ENCODE measurements around the gene SELENOS. TPM values are rescaled to one million over a fixed set of nuclear protein-coding genes. Genes with fewer than 3 reads are reported as not detected.

SELENOS gene
- total RNA-seq, 2 donors from 2014 or later: 42.9 to 44.8 TPM

- no peak for ATAC-seq (replicated peaks in 1 of 2)
- H3K36me3 Mint-ChIP-seq (ENCODE audit: insufficient read depth in 2 of 2): peaks cover 0 to 3% of the 10 kb centered on the region in 2 donors
- no peak overlapping the region for H3K27ac Mint-ChIP-seq
- H3K4me3 Mint-ChIP-seq: no peak overlapping the region
- H3K9me3 Mint-ChIP-seq: no peaks in the 10 kb centered on the region
- peaks cover 7% of the 10 kb centered on the region for H3K27me3 Mint-ChIP-seq (ENCODE audit: low read depth)
- no peak for DNase-seq
- peaks cover 13% of the 10 kb centered on the region for H3K4me1 Mint-ChIP-seq (ENCODE audit: low read depth)
Observed at GRCh38 chr15:101317336-101317872, 40.1 kb upstream of the SELENOS start.

GRCh38 chr15:101316529-101316928 is 39.2 kb upstream of the SELENOS start:
- H3K4me1 Mint-ChIP-seq (ENCODE audit: low read depth): peaks cover 13% of the 10 kb centered on the region
- ATAC-seq (replicated peaks in 1 of 2): no peak

GRCh38 chr15:101315736-101316135 is 38.5 kb upstream of the SELENOS start:
- H3K36me3 Mint-ChIP-seq (ENCODE audit: insufficient read depth in 2 of 2): no peaks in the 10 kb centered on the region
- no peak overlapping the region for H3K27ac Mint-ChIP-seq
- H3K27me3 Mint-ChIP-seq (ENCODE audit: low read depth): peaks cover 7% of the 10 kb centered on the region
- no peak overlapping the region for H3K4me3 Mint-ChIP-seq
- DNase-seq (no peak), ATAC-seq (replicated peaks in 1 of 2) (no peak)
- H3K4me1 Mint-ChIP-seq (ENCODE audit: low read depth): peaks cover 7% of the 10 kb centered on the region
- no peaks in the 10 kb centered on the region for H3K9me3 Mint-ChIP-seq

More at GRCh38 chr15:101316529-101316928, 39.2 kb upstream of the SELENOS start:
- DNase-seq: no peak
- H3K27me3 Mint-ChIP-seq (ENCODE audit: low read depth): peaks cover 7% of the 10 kb centered on the region
- no peak overlapping the region for H3K27ac Mint-ChIP-seq
- H3K4me3 Mint-ChIP-seq: no peak overlapping the region
- no peaks in the 10 kb centered on the region for H3K9me3 Mint-ChIP-seq
- peaks cover 0 to 3% of the 10 kb centered on the region in 2 donors for H3K36me3 Mint-ChIP-seq (ENCODE audit: insufficient read depth in 2 of 2)

GRCh38 chr15:101314336-101315125 is 37.2 kb upstream of the SELENOS start:
- ATAC-seq (replicated peaks in 1 of 2): no peak
- Mint-ChIP-seq H3K4me3 (no peak overlapping the region), H3K27ac (no peak overlapping the region), H3K4me1 (ENCODE audit: low read depth) (no peaks in the 10 kb centered on the region), H3K9me3 (no peaks in the 10 kb centered on the region), H3K36me3 (ENCODE audit: insufficient read depth in 2 of 2) (no peaks in the 10 kb centered on the region), H3K27me3 (ENCODE audit: low read depth) (peaks cover 7% of the 10 kb centered on the region)
- DNase-seq: no peak

- H3K4me3 Mint-ChIP-seq: no peak overlapping the region
- no peaks in the 10 kb centered on the region for H3K9me3 Mint-ChIP-seq
- no peaks in the 10 kb centered on the region for H3K36me3 Mint-ChIP-seq (ENCODE audit: insufficient read depth in 2 of 2)
- H3K4me1 Mint-ChIP-seq (ENCODE audit: low read depth): no peaks in the 10 kb centered on the region
- no peaks in the 10 kb centered on the region for H3K27me3 Mint-ChIP-seq (ENCODE audit: low read depth)
- ATAC-seq (replicated peaks in 1 of 2): no peak
- no peak for DNase-seq
- H3K27ac Mint-ChIP-seq: no peak overlapping the region
Observed at GRCh38 chr15:101313041-101313761, 35.9 kb upstream of the SELENOS start.

GRCh38 chr15:101310508-101310907 is 33.2 kb upstream of the SELENOS start:
- DNase-seq (no peak), ATAC-seq (replicated peaks in 1 of 2) (no peak)
- H3K4me3 Mint-ChIP-seq: no peak overlapping the region
- H3K9me3 Mint-ChIP-seq: no peaks in the 10 kb centered on the region
- no peaks in the 10 kb centered on the region for H3K36me3 Mint-ChIP-seq (ENCODE audit: insufficient read depth in 2 of 2)
- no peaks in the 10 kb centered on the region for H3K27me3 Mint-ChIP-seq (ENCODE audit: low read depth)
- no peak overlapping the region for H3K27ac Mint-ChIP-seq
- no peaks in the 10 kb centered on the region for H3K4me1 Mint-ChIP-seq (ENCODE audit: low read depth)

GRCh38 chr15:101310161-101310480 is 32.8 kb upstream of the SELENOS start:
- Mint-ChIP-seq H3K27ac (no peak overlapping the region), H3K4me1 (ENCODE audit: low read depth) (no peaks in the 10 kb centered on the region), H3K27me3 (ENCODE audit: low read depth) (no peaks in the 10 kb centered on the region), H3K36me3 (ENCODE audit: insufficient read depth in 2 of 2) (no peaks in the 10 kb centered on the region), H3K9me3 (no peaks in the 10 kb centered on the region), H3K4me3 (no peak overlapping the region)
- DNase-seq (no peak), ATAC-seq (replicated peaks in 1 of 2) (no peak)

GRCh38 chr15:101309436-101310160 is 32.3 kb upstream of the SELENOS start:
- no peaks in the 10 kb centered on the region for H3K27me3 Mint-ChIP-seq (ENCODE audit: low read depth)
- ATAC-seq (replicated peaks in 1 of 2): no peak
- H3K27ac Mint-ChIP-seq: no peak overlapping the region
- no peak for DNase-seq
- no peaks in the 10 kb centered on the region for H3K4me1 Mint-ChIP-seq (ENCODE audit: low read depth)
- H3K4me3 Mint-ChIP-seq: no peak overlapping the region
- H3K9me3 Mint-ChIP-seq: no peaks in the 10 kb centered on the region
- H3K36me3 Mint-ChIP-seq (ENCODE audit: insufficient read depth in 2 of 2): no peaks in the 10 kb centered on the region

GRCh38 chr15:101308604-101309435 is 31.5 kb upstream of the SELENOS start:
- no peaks in the 10 kb centered on the region for H3K27me3 Mint-ChIP-seq (ENCODE audit: low read depth)
- no peaks in the 10 kb centered on the region for H3K9me3 Mint-ChIP-seq
- no peak overlapping the region for H3K27ac Mint-ChIP-seq
- no peaks in the 10 kb centered on the region for H3K36me3 Mint-ChIP-seq (ENCODE audit: insufficient read depth in 2 of 2)
- H3K4me1 Mint-ChIP-seq (ENCODE audit: low read depth): no peaks in the 10 kb centered on the region
- DNase-seq: no peak
- no peak for ATAC-seq (replicated peaks in 1 of 2)
- no peak overlapping the region for H3K4me3 Mint-ChIP-seq

- Mint-ChIP-seq H3K27ac (no peak overlapping the region), H3K4me3 (no peak overlapping the region), H3K4me1 (ENCODE audit: low read depth) (no peaks in the 10 kb centered on the region), H3K9me3 (no peaks in the 10 kb centered on the region), H3K27me3 (ENCODE audit: low read depth) (no peaks in the 10 kb centered on the region), H3K36me3 (ENCODE audit: insufficient read depth in 2 of 2) (no peaks in the 10 kb centered on the region)
- DNase-seq (no peak), ATAC-seq (replicated peaks in 1 of 2) (no peak)
Observed at GRCh38 chr15:101307897-101308603, 30.8 kb upstream of the SELENOS start.

- no peaks in the 10 kb centered on the region for H3K9me3 Mint-ChIP-seq
- no peak overlapping the region for H3K27ac Mint-ChIP-seq
- H3K36me3 Mint-ChIP-seq (ENCODE audit: insufficient read depth in 2 of 2): no peaks in the 10 kb centered on the region
- no peak overlapping the region for H3K4me3 Mint-ChIP-seq
- ATAC-seq (replicated peaks in 1 of 2) (no peak), DNase-seq (no peak)
- no peaks in the 10 kb centered on the region for H3K27me3 Mint-ChIP-seq (ENCODE audit: low read depth)
- no peaks in the 10 kb centered on the region for H3K4me1 Mint-ChIP-seq (ENCODE audit: low read depth)
Observed at GRCh38 chr15:101307048-101307896, 30.0 kb upstream of the SELENOS start.

All from activated T-cell treated with anti-CD3 and anti-CD28 coated beads, Interleukin-2, amount 50 U/mL, for 72 hours (primary cell).